Measurements from ENCODE around the gene ADAM23.

GRCh38 chr2:206456078-206456754 lies 12.9 kb downstream of the ADAM23 start:
- TF ChIP-seq EP300 (IDR thresholded peaks at IDR 0.05) (no peak), POLR2A (IDR thresholded peaks at IDR 0.05) (no peak)

All from ovary (tissue), 1 donor.